ENCODE data around the gene MYEOV.

MYEOV gene

DNA sequence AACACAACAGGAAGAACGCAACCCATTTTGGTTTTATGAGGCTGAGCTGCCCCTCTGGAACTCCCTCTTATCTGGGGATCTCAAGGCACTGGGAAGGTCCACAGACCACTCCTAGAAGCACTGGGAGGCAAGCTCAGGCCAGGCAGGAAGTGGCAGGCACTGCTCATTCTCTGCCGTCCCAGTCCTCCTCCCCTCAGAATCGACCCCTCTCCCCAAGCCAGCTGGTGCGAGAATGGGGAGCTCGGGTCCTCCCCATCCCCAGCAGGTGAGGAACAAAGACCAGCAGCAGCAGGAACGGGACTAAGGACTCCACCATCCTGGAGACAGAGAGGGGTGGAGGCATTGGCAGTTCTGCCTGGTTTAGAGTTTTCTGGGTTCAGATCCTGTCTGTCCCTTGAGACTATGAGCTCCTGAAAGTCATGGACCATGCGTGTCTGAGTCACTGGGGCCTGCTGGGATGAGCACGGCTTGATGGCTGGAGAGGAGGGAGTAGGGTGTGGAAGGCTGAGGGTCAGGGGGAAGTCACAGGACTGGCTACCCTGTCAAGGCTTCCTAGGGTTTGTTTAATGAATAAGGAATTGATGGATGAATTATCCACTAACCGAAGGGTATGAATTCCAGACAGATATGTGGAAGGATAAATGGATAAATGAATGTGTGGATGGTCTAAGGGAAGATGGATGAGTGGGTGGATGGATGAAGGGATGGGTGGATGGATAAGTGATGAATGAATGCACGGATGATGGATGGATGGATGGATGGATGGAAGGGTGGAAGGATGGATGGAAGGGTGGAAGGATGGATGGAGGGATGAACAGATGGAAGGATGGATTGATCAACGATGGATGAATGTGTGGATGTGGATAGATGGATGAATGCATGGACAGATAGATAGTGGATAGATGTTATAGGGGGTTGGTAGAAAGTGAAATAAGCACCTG lies 6.4 kb downstream of the MYEOV start:
- in situ Hi-C loops (cut with HindIII; ENCODE audit: low sequenced_read_pairs): no loop called here

DNA sequence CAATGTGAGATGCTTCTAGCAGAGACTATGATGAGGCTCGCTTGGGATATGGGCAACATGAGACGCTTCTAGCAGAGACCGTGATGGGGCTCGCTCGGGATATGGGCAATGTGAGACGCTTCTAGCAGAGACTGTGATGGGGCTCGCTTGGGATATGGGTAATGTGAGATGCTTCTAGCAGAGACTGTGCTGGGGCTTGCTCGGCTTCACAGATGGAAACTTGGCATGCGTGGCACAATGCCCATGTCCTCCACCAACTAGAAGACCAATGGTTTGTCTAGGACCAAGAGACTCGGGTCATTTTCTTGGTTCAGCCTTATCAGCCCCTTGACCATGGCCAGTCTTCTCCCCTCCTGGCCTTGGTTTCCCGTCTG lies 7.1 kb downstream of the MYEOV start:
- in situ Hi-C loops (cut with HindIII; ENCODE audit: low sequenced_read_pairs): no loop called here

GRCh38 chr11:69301455-69302401 lies 7.8 kb downstream of the MYEOV start:
- in situ Hi-C loops (cut with HindIII; ENCODE audit: low sequenced_read_pairs): no loop called here

DNA sequence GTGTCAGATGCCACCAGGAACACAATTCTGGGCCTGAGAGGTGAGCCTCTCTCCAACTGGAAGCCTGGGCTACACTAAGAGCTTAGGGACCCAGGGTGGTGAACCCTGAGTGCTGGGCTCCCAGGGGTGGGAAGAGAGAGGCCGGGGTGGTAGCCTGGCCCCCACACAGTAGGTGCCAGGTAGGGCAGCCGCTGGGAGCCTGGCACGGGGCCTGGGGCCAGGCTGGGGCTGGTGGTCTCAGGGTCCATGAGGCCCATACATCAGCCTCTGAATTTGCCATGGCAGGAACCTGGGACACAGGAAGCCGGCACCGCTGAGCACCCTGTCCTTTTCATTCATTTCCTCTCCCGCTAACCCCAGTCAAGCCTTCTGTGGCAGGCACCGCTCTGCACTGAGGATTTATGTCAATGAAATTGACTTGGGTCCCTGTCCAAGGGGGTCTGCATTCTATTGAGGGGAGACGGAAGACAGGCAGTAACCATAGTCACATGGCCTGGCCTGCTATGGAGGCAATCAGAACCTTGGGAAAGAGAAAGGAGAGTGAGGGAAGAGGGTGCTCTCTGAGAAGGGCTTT lies 8.6 kb downstream of the MYEOV start:
- in situ Hi-C loops (cut with HindIII; ENCODE audit: low sequenced_read_pairs): no loop called here

GRCh38 chr11:69303427-69303826 lies 9.5 kb downstream of the MYEOV start:
- in situ Hi-C loops (cut with HindIII; ENCODE audit: low sequenced_read_pairs): no loop called here

DNA sequence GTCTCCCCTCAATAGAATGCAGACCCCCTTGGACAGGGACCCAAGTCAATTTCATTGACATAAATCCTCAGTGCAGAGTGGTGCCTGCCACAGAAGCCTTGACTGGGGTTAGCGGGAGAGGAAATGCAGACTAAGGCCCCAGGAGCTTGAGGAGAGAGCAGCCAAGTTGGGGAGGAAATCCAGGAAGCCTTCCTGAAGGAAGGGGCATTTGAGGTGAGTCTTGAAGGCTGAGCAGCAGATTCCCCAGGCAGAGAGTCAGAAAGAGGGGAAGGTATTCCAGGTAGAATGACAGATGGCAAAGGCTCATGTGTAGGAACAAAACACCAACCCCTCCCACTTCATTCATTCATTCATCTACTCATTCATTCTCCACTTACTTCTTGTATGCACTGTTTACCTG lies 10.3 kb downstream of the MYEOV start:
- in situ Hi-C loops (cut with HindIII; ENCODE audit: low sequenced_read_pairs): no loop called here

- in situ Hi-C loops (cut with HindIII; ENCODE audit: low sequenced_read_pairs): no loop called here
Measured at GRCh38 chr11:69304686-69305085, 10.7 kb downstream of the MYEOV start.

DNA sequence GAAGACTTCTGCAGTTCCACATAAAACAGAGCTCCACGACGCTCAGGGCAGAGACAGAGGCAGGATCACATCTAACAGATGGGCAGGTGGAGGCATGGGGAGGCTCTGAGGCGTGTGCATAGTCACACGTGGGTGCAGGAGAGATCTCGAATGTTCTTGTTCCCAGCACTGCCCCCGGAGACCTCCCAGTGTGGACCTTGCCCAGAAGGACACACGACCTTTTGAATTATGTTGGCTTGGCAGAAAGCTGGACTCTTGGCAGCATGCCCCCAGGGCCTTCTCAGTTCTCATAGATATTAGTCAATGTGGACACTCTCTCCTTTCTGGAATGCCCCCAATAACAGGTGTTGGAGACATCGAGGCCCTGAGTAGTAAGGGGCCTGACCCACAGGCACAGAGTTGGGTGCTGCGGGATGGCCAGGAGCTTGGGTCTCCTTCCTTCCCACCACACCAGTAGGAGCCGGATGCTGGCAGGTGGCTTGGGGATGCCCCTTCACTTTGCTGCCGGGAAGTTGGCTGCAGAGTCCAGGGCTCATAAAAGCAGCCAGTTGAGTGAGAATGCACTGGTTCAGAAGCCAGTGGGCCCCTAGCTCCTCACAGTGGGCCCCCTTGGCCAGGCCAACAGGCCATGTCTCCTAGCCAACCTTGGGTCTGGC lies 12.1 kb downstream of the MYEOV start:
- in situ Hi-C loops (cut with HindIII; ENCODE audit: low sequenced_read_pairs): no loop called here

GRCh38 chr11:69306821-69307220 lies 12.9 kb downstream of the MYEOV start:
- in situ Hi-C loops (cut with HindIII; ENCODE audit: low sequenced_read_pairs): no loop called here

DNA sequence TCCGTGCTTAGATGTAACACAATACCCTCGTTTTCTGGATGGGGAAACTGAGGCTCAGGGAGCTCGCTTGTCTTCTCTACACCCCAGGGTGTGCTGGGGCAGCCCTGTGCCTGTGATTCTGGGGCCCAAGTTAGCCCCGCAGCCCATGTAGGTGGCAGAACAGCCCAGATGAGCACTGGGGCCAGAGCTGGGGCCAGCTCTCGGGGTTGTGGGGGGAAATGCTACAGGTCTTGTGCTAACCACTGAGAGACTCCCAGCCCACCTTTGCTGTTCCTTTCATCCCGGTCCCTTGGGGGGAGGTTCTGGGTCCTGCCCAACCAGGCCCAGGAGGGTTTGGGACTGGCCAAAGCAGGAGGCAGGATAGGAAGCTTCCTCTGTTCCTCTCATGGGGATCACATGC lies 13.5 kb downstream of the MYEOV start:
- in situ Hi-C loops (cut with HindIII; ENCODE audit: low sequenced_read_pairs): no loop called here

- in situ Hi-C loops (cut with HindIII; ENCODE audit: low sequenced_read_pairs): no loop called here
Measured at GRCh38 chr11:69307871-69308431, 14.0 kb downstream of the MYEOV start.

DNA sequence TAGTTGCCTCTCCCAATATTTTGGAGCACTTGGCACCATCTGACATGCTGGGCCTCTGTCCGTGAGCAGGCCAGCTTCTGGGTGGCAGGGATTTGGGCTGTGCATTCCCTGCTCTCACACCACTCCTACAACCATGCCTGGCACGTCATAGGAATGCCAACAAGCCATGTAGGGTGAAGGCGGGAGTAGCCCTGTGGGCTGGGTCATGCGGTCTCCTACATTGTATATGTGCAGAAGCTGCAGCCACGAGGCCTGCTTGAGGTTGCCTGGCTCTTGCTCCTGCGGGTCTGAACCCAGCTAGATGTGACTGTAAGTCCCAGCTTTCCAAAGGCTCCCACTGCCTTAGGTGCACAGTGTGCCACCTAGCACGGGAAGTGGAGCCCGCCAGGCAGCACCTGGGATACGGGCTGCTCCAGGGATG lies 14.5 kb downstream of the MYEOV start:
- in situ Hi-C loops (cut with HindIII; ENCODE audit: low sequenced_read_pairs): no loop called here

- in situ Hi-C loops (cut with HindIII; ENCODE audit: low sequenced_read_pairs): no loop called here
Measured at GRCh38 chr11:69308936-69309615, 15.1 kb downstream of the MYEOV start.

DNA sequence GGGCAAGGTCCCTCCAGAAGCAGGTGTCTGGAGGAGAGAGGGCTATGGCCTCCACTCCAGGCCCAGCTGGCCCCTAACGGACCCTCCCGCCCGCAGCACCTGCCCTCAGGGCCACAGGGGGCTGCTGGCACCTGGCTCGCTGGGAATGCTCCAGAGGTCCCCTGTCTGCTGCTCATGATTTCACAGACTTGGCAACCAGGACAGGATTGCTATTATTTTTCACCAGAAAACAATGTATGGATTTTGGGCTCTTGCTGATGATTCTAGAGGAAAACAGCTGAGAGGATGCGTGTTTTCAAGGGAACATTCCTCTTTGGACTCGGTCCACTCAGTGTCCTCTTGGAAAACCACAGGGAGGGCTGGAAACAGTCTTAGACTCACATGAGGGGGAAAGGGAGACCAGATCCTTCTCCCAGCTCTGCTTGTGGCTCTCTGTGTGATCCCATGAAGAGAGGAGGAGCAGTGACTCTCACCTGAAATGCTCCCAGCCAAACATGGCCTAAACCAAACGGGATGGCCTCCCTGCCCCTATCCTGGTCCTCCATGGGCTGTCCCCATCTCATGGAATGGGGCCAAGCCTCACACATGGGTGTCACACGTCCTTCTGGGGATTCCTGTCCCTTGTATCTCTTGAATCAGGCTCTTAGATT lies 15.8 kb downstream of the MYEOV start:
- in situ Hi-C loops (cut with HindIII; ENCODE audit: low sequenced_read_pairs): no loop called here

DNA sequence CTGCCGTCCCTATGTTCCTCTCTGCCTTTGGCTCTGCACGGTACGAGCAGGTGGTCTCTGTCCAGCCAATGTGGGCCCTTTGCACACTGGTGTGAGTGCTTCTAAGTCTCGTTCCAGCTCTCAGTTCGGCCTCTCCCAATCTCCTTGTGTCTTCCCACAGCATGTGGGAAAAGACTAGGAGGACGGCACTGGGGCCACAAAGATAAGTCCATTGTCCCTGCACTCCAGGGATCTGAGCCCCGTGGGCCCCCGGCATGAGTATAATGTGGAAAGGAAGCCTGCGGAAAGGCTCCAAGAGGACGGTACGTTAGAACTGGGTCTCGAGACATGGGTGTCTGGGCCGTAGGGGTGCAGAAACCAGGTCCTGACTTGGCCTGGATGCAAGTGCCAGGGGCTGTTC lies 16.4 kb downstream of the MYEOV start:
- in situ Hi-C loops (cut with HindIII; ENCODE audit: low sequenced_read_pairs): no loop called here

GRCh38 chr11:69310934-69311766 lies 17.2 kb downstream of the MYEOV start:
- in situ Hi-C loops (cut with HindIII; ENCODE audit: low sequenced_read_pairs): no loop called here

- in situ Hi-C loops (cut with HindIII; ENCODE audit: low sequenced_read_pairs): no loop called here
Measured at GRCh38 chr11:69311767-69312385, 17.9 kb downstream of the MYEOV start.

Measured in DLD1 (cell line).